Measurements from ENCODE around the gene LAMB1.
A peak's percentile ranks its signal among the peaks of the same experiment; 100 is the strongest.

LAMB1 gene

DNA sequence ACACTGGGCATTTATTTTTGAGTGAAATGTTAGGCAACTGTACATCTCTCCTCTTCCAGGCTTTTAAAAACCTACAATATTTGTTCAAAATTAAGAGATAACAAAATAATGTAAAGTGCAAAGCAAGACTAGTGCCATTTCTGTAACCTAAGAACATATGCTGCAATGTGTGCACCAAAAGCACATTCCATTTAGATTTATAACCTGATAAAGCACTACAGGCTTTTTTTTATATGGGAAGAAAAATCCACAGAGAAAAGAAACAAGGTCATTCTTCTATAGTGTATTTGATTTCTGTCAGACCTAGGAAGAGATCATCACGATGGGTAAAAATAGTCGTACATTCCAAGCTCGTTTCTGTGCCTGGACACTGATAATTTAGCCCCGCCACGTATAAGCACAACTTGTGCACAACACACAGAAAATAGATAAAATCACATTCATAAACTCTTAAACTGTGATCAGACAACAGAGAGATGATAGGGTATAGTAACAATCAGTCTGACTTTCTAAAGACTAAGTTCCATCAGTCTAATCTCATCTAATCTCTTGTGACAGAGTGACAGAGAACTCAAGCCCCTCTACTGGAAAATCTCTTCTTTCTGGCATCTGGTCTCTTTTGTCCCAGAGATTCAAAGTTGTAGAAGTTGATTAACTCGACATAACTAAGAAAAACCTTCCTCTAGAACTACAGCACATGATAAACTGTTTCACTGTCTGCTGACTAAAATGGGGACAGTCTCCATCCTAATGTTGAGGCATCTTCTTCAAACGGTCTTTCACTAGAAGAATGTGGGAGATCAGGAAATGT is 6.7 kb downstream of the LAMB1 start:
- DNase-seq: peak; percentile 73

DNA sequence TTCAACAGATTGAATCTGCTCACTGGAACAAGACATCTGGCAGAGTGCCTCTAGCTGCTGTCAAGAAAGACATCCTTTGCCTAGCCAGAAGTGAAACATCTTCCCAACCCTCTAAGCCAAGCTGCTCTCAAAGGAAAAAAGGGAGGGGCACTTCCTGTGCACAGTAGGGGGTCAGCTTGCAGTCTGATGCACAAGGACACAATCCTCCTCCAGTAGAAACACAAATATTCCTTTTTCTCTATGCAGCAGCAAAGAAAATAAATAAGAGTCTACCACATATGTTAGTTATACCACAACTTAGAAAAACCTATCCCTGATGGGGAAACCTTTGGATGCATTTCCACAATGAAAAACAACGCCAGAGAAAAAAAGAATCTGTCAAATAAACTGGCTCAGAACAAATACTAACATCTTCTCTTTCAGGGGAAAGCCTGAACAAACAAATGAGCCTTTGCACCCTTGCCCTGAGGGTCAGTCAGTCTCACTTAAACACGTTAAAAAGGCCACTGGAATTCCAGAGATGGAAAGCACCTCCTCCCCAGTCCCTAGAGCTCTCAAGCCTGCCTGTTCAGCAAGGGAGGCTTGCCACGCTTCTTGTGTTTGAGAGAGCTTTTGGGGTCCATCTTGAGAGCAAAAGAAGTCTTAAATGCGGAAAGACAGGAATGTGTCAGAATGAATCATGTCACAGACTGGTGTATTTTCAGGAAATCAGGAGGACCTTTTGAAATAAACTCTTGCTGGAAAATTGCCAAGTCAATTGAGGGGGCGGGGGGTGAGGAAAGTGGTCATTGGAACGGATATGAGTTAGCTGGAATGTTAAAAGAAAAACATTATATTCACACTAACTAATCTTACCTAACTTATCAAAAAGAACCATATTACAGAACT is 7.5 kb downstream of the LAMB1 start:
- peak; percentile 86 for DNase-seq

DNA sequence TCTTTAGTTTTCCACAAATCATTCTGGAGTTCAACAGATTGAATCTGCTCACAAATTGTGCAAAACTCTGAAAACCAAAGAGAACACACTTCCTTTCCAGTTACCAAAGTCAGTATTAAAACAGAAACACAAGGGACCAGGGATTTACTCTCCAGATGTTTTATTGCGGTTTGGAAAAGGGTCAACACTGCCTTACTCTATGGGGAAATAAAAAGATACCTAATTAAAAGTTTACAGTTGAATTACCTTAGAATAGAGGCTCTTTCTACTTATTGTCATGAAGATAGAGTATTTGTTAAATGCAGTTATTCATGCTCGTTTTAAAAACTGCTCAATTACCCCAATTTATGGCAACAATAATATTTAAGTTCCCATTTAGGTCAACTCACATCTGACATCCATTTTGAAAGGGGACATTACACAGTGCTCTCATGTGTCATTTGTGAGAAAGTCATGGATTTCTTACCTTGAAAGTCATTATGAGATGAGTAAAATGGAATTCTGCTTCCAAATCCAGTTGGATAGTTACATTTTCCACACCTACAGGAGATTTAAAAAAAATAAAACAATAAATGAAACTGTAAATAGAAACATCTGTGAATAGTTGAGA is 8.4 kb downstream of the LAMB1 start:
- DNase-seq: peak; percentile 52

DNA sequence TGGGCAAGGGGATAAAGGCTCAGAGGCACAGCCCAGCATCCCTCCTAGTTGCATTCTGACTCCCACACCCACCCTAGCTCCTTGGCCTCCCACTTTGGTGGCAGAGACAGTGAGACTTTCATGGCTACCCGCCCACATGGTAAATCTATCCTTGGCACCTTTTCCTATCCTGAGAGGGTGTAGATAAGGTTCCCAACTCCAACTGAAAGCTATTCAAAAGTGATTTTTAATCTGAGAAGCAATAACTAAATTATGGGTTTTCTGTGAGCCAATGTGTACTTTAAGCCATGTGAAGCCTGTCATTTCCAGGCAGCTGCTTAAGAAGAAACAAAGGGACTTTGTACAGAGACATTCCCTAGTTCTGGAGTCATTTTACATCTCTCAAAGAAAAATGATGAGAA is 9.1 kb downstream of the LAMB1 start:
- DNase-seq: no peak

DNA sequence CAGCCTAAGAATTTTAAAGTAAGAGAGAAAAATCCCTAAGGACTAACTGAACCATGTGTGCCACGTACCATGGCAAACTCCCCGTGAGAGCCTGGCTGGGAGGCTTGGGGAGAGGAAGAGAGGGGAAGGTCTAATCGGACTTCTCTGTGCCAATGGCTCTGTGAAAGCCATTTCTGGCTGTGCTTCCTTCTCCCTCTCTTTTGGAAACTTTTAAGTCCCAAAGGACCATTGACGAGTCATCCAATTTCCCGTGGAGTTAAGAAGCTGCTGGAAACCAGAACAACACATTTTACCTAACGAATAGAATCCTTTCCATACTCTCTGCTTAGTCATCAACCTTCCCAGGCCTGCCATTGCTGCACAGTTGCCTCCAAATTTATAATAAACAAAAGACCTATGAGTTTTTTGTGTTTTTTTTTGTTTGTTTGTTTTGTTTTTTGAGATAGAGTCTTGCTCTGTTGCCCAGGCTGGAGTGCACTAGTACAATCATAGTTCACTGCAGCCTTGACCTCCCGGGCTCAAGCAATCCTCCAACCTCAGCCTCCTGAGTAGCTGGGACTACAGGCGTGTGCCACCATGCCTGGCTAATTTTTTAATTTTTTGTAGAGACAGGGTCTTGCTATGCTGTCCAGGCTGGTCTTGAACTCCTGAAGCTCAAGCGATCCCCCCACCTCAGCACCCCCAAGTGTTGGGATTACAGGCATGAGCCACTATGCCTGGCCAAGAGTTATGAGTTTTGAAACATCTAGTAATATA is 13.2 kb downstream of the LAMB1 start:
- DNase-seq: peak; percentile 34

DNA sequence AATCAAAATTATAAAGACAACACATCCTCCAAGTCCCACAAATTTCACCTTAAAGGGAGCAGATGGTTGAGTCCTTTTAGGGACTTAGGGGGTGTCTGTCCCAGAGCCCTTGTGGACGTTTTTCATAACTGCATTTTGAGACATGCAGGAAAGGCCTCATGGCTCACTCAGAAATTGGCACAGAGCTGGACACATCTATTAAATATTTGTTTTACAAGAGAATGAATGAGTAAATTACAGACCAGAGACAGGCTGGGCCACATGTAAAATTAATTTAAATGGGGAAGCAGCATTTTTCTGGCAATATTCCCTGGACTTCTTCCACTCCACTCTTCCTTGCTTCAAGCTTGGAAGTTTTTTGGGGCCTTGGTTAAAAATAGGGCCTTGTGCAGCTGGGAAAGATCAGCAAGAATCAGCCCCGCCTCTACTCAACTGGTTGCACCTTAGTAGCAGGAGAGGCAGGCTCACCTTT is 20.0 kb downstream of the LAMB1 start:
- peak; percentile 29 for DNase-seq

DNA sequence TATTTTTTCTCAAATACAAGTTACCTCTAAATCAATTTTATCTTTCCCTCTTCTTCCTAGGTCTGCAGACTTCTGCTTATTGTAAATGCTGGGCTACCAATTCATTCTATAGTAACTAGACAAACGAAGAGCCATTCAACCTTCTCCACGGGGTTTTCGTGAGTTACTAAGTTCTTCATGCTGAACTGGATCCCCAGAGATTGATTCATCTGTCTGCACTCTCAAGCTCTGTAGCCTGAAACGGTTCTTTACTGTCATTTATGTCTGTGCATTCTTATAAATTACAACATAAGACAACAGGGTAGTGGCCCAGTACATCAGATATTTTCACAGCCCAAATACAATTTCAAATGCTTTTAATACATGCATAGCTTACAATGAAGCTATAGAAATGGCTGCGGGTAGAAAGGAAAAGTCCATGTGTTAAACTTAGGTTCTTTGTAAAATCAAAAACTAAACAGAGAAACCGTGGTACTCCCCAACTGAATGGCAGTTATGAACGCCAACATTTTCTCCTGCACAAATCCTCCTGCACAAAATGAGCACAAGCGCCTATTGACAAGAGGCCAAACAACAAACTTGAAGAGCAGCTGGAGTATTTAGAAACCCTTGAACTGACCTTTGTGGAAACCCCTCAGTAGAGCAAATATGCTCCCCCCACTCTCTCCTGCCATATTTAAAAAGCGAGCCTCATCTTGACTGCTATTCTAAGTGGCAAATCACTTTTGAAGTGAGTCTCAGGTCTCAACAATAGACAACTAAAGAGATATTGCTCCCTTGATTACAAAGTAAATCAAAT is 20.7 kb downstream of the LAMB1 start:
- DNase-seq: no peak

DNA sequence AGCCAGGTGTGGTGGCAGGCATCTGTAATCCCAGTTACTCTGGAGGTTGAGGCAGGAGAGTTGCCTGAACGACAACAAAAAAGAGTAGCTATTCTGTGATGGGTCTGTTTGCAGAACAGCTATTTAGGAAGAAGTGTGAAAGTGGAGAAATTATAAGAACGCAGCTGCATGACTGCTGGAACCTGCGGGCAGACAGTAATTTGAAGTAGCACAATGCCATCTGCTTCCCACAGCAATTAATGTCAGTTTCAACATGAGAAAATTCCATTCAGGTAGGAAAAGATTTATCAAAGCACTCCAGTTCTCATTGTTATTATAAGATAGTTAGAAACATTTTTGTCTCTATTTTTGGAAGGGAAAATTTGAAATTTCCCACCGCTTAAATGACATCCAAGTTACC is 21.5 kb downstream of the LAMB1 start:
- DNase-seq: no peak

DNA sequence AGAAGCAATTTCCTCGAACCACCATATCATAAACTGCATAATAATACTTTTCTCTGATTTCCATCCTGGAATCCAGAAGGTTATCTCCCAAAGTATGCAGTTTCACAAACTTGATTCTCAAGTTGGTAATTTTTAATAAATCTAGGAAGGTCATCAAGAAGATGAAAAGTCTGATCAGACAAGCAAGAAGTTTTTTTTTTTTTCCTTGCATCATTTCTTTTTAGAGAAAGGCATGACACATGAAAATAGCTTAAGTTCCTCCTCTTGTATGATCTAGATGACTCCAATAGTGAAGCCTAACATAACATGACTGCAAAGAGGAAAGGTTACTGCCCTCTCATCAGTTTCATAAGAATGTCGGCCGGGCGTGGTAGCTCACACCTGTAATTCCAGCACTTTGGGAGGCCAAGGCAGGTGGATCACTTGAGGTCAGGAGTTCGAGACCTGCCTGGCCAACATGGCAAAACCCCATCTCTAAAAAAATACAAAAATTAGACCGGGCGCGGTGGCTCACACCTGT is 22.2 kb downstream of the LAMB1 start:
- DNase-seq: no peak

DNA sequence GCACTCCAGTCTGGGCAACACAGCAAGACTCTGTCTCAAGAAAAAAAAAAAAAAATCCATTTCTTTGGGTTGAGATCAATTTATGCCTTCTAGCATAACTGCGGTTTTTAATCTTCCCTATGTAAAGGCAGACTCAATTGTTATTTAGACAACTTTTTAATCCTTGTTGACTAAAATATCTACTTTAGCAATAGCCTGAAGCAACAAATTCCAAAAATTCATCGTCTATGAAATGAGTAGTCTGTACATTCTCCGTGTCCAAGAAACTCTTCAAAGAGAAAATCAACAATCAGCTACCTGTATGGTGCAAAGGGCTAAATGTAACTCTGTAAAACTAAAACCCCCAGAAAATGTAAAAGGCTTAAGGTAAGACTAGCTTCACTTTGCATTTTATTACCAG is 22.8 kb downstream of the LAMB1 start:
- DNase-seq: no peak

DNA sequence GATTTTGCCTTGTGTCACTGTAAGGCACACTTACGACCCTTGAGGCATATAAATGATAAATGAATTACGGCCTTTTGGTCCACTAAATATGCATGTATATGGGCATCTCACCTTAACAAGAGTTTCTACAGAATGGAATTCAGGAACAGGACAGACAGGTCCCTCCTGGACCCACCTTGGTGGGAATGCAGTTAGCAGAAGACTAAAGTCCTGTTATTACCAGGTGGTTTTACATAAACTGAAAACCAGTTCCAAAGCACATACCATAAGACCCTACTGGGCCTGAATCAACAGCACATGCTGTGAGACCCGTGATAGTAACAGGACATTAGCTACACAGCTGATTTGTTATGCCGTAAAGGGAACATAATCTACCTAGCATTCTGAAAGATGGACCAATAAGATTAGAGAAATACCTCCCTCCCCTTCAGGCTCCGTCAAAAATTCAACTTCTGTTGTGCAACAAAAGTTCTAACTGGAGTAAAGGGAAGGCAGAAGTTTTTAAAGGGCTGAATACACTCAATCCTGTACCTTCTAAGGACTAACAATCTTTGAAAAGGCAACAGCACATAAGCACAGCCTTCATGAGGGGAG is 24.0 kb downstream of the LAMB1 start:
- DNase-seq: no peak

DNA sequence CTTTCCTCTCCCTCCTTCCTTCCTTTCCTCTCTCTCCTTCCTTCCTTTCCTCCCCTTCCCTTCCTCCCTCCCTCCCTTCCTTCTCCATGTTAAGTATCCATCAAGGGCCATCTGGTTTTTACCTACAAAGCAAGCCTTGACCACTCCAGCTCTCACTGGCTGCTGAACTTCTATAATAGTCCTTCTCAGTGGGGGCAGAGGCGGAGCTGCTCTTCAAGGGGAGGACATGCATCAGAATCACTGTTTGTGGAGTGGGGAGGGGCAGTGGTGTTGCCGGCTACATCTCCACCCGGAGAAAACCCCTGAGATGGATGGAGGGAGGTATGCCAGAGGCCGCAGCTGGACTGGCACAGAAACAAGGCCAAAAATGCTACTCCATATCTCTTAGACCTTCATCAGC is 25.9 kb downstream of the LAMB1 start:
- no peak for DNase-seq

DNA sequence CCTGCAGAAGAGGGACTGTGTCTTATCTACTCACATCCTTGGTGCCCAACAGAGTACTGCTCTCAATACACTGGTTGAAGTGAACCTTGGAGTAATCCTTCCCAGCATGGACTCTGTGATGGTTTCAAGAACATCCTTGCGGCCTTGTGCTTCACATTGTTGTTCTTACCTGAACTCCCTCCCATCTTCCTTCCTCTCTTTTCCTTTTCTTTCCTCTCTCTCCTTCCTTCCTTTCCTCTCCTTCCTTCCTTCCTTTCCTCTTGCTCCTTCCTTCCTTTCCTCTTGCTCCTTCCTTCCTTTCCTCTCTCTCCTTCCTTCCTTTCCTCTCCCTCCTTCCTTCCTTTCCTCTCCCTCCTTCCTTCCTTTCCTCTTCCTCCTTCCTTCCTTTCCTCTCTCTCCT is 26.3 kb downstream of the LAMB1 start:
- DNase-seq: no peak

DNA sequence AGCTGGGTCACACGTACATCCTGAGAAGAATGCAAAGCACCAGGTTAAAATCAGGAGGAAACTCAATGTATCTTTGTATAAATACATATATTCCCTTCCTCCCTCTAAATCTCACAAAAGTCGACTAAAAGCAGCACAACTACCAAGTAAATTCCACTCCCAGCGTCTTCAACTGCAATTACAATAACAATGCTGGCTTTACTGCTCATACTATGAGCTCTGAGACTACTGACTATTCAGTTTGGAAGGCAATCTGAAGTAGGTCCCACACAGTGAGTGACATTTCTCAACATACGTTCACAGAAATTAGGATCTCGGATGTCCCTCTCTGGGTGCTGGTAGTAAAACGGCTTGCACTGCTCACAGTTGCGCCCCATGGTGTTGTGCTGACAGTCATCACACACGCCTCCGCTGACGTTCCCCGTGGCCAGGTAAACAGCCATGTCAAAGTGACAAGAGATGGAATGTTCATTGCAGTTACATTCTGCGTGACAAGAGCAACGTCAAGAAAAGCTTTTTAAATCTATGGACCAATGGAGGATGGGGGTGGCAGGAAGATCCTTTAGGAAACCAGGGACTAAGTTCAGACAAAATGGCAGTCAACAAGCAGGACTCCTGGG is 27.5 kb downstream of the LAMB1 start:
- DNase-seq: no peak

DNA sequence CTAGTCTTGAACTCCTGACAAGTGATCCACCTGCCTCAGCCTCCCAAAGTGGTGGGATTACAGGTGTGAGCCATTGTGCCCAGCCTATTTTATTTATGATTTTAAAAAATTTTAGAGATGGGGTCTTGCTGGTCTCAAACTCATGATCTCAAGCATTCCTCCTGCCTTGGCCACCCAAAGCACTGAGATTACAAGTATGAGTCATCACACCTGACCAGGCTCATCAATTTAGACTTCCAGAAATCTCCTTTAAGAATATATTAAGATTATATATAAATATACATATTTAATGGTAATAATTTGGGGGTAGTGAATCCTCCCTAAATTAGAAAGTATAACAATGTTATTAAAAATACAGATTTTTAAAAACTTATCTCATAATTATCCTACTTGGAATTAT is 29.1 kb downstream of the LAMB1 start:
- DNase-seq: no peak

DNA sequence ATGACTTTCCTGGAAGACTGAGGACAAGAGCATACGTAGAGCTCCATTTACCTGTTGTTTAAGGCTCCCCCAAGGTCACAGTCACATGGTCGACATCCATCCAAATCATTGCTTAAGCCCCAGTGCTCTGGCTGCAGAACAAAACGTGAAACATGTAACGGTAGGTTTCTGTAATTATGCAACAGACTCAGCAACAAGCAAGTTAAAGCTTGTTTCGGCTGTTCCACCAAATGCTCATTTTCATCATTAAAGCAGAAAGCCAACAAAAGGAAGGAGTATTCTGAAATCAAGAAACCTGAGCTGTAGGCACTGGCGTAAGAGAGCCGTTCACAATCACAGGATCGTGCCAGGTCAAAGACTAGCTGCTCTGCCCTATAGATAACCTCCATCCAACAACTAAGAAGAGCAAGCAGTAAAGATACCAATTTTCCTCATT is 30.0 kb downstream of the LAMB1 start:
- DNase-seq: no peak

DNA sequence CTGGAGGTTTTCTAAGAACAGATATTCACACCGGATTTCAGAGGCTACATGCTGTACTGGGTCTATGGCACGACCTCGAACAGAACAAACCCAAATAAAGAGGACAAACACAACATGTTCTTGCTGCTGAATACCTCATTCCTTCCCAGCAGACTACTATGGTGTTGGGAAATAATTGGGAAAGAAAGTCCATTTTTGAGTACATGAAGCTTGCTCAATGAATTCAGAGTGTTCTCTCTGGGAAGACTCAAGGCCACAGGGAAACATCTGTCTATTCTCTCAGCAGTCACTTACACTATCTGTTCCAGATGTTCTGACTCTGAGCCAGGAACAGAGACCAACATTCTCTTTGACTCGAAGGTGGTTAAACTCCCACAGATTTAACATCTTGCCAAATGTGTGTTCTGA is 30.9 kb downstream of the LAMB1 start:
- peak; percentile 83 for DNase-seq

DNA sequence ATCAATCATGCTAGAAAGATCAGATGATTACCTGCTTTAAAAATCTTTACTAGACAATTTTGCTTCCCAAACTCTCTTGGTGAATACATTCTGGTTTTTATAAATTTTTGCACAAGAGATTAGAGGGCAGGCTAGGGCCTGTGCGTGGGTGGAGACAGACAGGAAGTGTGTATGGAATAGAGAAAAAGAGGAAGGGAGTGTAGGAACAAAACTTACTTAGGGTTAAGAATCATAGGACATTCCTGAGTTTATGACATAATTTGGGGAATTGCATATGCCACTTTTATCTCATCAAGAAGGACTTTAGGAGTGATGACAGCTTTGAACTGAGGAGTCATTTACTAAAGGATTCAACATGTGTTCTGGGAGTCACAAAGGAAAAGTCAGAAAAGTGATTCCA is 31.3 kb downstream of the LAMB1 start:
- DNase-seq: peak; percentile 45

DNA sequence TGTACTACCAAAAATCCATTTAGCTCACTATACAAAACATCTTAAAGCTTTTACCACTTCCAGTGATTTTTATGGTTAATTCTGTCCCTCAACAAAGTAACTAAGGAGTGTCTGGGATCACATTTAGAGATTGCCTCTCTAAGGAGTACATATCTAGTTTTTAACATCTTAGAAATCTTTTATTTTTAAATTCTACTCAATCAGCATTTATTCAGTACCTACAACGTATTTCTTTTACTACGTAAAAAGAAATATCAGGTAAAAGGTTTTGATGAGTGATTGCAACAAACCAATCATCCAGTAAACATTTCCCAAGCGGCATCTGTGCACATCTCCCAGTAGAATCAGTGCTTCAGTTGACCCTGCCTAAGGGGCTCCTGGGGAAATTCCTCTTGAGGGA is 31.9 kb downstream of the LAMB1 start:
- DNase-seq: no peak

DNA sequence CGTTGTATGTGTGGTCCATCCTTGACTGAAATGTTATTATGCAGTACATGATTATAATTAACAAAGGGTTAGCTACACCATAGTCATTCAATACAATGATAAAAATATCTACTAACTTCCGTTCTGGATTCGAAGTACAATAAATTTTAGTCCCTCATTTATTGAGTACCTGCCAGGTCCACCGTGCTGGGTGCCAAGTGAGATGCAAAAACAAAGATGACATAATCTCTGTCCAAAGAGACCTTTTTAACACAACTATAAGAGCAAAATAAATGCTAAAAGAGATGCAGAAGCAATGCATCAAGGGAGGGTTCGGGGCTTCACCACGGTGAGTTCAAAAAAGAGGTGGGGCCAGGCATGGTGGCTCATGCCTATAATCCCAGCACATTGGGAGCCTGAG is 33.1 kb downstream of the LAMB1 start:
- no peak for DNase-seq

DNA sequence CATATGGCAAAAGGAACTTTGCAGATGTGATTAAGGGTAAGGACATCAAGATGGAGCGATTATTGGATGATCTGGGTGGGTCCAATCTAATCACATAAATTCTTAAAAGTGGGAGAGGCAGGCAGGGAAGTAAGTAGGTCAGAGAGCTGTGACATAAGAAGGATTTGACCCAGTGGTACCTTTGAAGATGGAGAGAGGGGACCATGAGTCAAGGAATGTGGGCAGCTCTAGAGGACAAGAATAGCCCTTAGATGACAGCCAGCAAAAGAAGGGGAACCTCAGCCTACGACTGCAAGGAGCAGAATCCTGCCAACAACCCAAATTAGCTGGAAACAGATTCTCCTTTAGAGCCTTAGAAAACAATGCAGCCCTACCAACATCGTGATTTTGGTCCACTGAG is 34.5 kb downstream of the LAMB1 start:
- DNase-seq: no peak

Data from HCEC 1CT (cell line).